Gastrocnemius medialis (tissue), 4 donors: ENCODE data around the gene SCO2.

Source experiments
- POLR2A ChIP-seq, 2 donors: fragments of 450-650 bp; IDR thresholded peaks; one replicate each; pipeline ENCODE4 v1.6.1; 2017; ENCODE audit warnings: antibody characterized with exemption in 2 of 2, mild to moderate bottlenecking in 2 of 2, moderate library complexity in 2 of 2
- TF ChIP-seq, protein P1 (sequence below), 5 experiments: fragments of 450-650 bp in 3 of 5; fragments of 200-600 bp in 2 of 5; sonication (generic) in 2 of 5; IDR thresholded peaks in 4 of 5; conservative IDR thresholded peaks in 1 of 5; 1 replicate in 4 of 5; 2 replicates in 1 of 5; pipeline ENCODE4 v1.5.1; 2016 to 2019; ENCODE audit warnings: antibody characterized with exemption in 5 of 5, mild to moderate bottlenecking in 3 of 5, moderate library complexity in 3 of 5

DNA sequence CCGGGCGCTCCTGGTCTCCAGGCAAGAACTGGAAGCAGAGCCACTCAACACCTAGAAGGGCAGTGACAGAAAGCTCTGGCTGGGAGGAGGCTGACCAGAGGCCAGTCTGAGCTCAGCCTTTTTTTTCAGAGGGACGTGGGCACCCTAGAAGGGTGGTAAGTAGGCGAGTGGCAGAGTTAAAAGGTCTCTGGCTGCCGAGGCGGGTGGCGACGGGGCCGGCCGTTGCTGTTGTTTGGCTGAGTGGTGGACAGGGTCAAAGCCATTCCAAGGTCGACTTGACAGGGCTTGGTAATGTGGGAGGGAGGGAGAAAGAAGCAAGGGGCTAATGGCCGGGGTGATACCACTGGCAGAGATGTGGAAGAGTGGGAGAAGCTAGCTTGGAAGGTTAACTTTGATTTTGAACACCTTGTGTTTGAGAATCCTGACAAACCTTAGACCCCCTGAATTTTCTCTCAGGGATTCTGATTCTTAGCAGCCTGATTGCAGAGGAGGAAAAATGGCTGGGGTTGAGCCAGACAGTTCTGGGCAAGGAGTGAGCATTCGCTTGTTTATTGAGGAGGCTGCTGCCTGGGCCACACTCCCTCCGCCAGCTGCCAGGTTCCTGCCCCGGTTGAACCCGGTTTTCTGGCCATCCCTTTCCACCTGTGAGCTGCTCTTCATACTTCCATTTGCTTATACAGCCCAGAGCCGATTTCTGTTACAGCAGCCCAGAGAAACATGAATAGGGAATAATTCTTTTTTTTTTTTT is 38.2 kb upstream of the SCO2 start:
- TF ChIP-seq, protein P1, sequence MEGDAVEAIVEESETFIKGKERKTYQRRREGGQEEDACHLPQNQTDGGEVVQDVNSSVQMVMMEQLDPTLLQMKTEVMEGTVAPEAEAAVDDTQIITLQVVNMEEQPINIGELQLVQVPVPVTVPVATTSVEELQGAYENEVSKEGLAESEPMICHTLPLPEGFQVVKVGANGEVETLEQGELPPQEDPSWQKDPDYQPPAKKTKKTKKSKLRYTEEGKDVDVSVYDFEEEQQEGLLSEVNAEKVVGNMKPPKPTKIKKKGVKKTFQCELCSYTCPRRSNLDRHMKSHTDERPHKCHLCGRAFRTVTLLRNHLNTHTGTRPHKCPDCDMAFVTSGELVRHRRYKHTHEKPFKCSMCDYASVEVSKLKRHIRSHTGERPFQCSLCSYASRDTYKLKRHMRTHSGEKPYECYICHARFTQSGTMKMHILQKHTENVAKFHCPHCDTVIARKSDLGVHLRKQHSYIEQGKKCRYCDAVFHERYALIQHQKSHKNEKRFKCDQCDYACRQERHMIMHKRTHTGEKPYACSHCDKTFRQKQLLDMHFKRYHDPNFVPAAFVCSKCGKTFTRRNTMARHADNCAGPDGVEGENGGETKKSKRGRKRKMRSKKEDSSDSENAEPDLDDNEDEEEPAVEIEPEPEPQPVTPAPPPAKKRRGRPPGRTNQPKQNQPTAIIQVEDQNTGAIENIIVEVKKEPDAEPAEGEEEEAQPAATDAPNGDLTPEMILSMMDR (IDR thresholded peaks at IDR 0.05 in 4 of 5, conservative IDR thresholded peaks at IDR 0.05 in 1 of 5): no peak
- TF ChIP-seq POLR2A (IDR thresholded peaks at IDR 0.05): no peak
